GM23248 (cell line): ENCODE results near the gene G2E3. TPM values are rescaled to one million over a fixed set of nuclear protein-coding genes. Genes with fewer than 3 reads are reported as not detected.
A peak's percentile ranks its signal among the peaks of the same experiment; 100 is the strongest.
"Not testable (repeated sequence)": the region's sequence is repeated elsewhere in the genome, so short reads cannot be mapped to it uniquely, and the experiment has no call there.

Experiments used
- DNase-seq: peaks from one replicate; pipeline ENCODE4 v3.0.0-alpha.2; 2015
- H2AFZ ChIP-seq: fragments of 200-600 bp; sonication (generic); 2 replicates; pipeline ENCODE4 v1.6.1; 2016; ENCODE audit warnings: antibody characterized with exemption
- H3F3A ChIP-seq: fragments of 200-600 bp; sonication (generic); 2 replicates; pipeline ENCODE4 v1.6.1; 2016; ENCODE audit warnings: mild to moderate bottlenecking, antibody characterized with exemption, mixed run types; ENCODE audit not compliant: insufficient read depth
- H3K27ac ChIP-seq: fragments of 200-600 bp; sonication (generic); 2 replicates; pipeline ENCODE4 v1.5.1; 2016; ENCODE audit warnings: mild to moderate bottlenecking
- H3K27me3 ChIP-seq: fragments of 200-600 bp; sonication (generic); replicated peaks from 2 replicates; pipeline ENCODE4 v1.6.1; 2016; ENCODE audit warnings: mild to moderate bottlenecking; ENCODE audit not compliant: insufficient read depth
- H3K36me3 ChIP-seq: fragments of 200-600 bp; sonication (generic); 2 replicates; pipeline ENCODE4 v1.6.1; 2016; ENCODE audit warnings: low read depth, mild to moderate bottlenecking
- H3K4me1 ChIP-seq: fragments of 200-600 bp; sonication (generic); 2 replicates; pipeline ENCODE4 v1.6.1; 2016; ENCODE audit warnings: mild to moderate bottlenecking; ENCODE audit not compliant: insufficient read depth
- H3K4me2 ChIP-seq: fragments of 200-600 bp; sonication (generic); one replicate; pipeline ENCODE4 v1.6.1; 2016; ENCODE audit warnings: mild to moderate bottlenecking; ENCODE audit not compliant: unreplicated experiment
- H3K4me3 ChIP-seq: fragments of 200-600 bp; sonication (generic); 2 replicates; pipeline ENCODE4 v1.5.1; 2016; ENCODE audit warnings: mild to moderate bottlenecking
- H3K79me2 ChIP-seq: fragments of 200-600 bp; sonication (generic); 2 replicates; pipeline ENCODE4 v1.6.1; 2016; ENCODE audit warnings: mild to moderate bottlenecking; ENCODE audit not compliant: insufficient read depth
- H3K9ac ChIP-seq: fragments of 200-600 bp; sonication (generic); 2 replicates; pipeline ENCODE4 v1.6.1; 2016; ENCODE audit warnings: mild to moderate bottlenecking
- H3K9me2 ChIP-seq: fragments of 200-600 bp; sonication (generic); 2 replicates; pipeline ENCODE4 v1.6.1; 2016; ENCODE audit warnings: mixed run types, mild to moderate bottlenecking, moderate library complexity; ENCODE audit not compliant: insufficient read depth
- H3K9me3 ChIP-seq: fragments of 200-600 bp; sonication (generic); one replicate; pipeline ENCODE4 v1.6.1; 2017; ENCODE audit warnings: low read depth
- H4K20me1 ChIP-seq: fragments of 200-600 bp; sonication (generic); 2 replicates; pipeline ENCODE4 v1.6.0; 2016; ENCODE audit not compliant: insufficient read depth
- EZH2 ChIP-seq: fragments of 200-600 bp; sonication (generic); IDR thresholded peaks from 2 replicates; pipeline ENCODE4 v1.6.1; 2018; ENCODE audit warnings: antibody characterized with exemption, mild to moderate bottlenecking; ENCODE audit not compliant: insufficient read depth, poor library complexity, severe bottlenecking
- EZH2phosphoT487 ChIP-seq: fragments of 200-600 bp; sonication (generic); IDR thresholded peaks from 2 replicates; pipeline ENCODE4 v1.6.1; 2018; ENCODE audit warnings: antibody characterized with exemption, moderate library complexity, mild to moderate bottlenecking, low read depth; ENCODE audit not compliant: insufficient read depth
- WGBS, 2 experiments: methylation state at CpG; one replicate each; pipeline ENCODE4 v1.1.6; 2015 to 2017; ENCODE audit warnings: low lambda C conversion rate in 2 of 2, low coverage in 1 of 2; ENCODE audit errors: missing lambda C conversion rate in 2 of 2; 5-methylcytosine and 5-hydroxymethylcytosine counted together
- in situ Hi-C: fragments of 300-500 bp; cut with MboI; formaldehyde crosslinking; loops from 2 replicates; pipeline ENCODE4 v1.15.0; 2020
- polyA plus RNA-seq: library from polyadenylated mRNA; unstranded; fragments of >200 nt; fragmentation: Nextera tagmentation; extraction: Ambion mirVana; gene quantifications from 2 replicates; pipeline ENCODE4 v1.2.1, GENCODE V29; 2016
- total RNA-seq: library from RNA; depleted of rRNA; stranded (reverse); fragments of >200 nt; shearing (Covaris generic); gene quantifications from 2 replicates; pipeline ENCODE4 v1.2.3, GENCODE V29; 2014

The G2E3 gene
- total and polyA plus RNA-seq, 2 experiments from 2014 or later = 11.2 to 26.5 TPM

DNA sequence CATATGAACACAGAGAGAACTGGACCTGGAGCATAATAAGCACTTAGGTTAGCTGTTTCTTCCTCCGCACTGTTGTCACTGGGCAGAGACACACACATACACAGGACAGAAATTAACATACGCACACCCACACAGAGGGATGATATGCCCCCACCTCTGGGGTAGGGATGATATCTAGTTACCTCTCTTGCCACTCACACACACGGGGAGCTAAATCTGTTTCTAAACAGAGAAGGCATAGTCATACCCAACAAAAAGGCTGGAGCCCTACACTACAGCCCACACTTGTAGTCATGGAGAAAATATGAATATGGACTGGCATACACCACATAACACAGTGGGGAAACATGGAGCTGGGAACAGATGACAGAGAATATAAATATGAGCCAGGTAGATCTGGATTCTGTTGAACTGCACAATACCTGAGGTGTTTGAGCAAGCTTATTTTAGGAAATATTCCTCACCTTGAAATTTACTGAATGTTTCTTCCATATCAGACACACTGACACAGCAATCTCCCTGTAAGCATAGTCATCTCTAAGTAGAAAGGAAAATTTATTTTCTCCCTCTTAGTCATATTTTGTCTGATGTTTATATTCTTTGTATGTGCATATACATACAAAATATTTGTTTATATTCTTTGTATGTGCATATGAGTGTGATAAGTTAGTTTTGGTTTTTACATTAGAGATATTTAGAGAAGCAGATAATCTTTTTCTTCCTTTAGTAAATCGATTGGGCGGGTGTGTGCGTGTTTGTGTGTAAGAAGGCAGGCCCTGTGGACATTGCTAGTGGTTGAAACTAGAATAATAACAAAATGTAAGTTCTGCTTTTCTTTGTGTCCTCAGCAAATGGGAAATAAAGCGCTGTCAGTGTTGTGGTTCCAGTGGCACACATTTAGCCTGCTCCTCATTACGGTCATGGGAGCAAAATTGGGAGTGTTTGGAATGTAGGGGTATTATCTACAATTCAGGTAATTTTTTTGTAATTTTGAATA is 42.3 kb downstream of the G2E3 start:
- Histone ChIP-seq H3K4me2 (no peak overlapping the region), H3K9ac (no peak overlapping the region), H4K20me1 (no peaks in the 10 kb centered on the region), H3F3A (peaks cover 3% of the 10 kb centered on the region; the same call in 1 of the 2 replicates), H3K79me2 (peaks cover 30% of the 10 kb centered on the region), H3K4me1 (no peaks in the 10 kb centered on the region), H3K4me3 (no peak overlapping the region), H3K9me2 (no peaks in the 10 kb centered on the region), H3K36me3 (peaks cover 60% of the 10 kb centered on the region), H3K27ac (no peak overlapping the region), H3K27me3 (no peaks in the 10 kb centered on the region), H2AFZ (no peak overlapping the region), H3K9me3 (no peaks in the 10 kb centered on the region)
- DNase-seq = no peak
- in situ Hi-C loops = no loop called here
- no peak for TF ChIP-seq EZH2phosphoT487
- no peak for TF ChIP-seq EZH2
- 97% methylated on average over 8 of the region's 8 CpGs for WGBS, 2 experiments

DNA sequence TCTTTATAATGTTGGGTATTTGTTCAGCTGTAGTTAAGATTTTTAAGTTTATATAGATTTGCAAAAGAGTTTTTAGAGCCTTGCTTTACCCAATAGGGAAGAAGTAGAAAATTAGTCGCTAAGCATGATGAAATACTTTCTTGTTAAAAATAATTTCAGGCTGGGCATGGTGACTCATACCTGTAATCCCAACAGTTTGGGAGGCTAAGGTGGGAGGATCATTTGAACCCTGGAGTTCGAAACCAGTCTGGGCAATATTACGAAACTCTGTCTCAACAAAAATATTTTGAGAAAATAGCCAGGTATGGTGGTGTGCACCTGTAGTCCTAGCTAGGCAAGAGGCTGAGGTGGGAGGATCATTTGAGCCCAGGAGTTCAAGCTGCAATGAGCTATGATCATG is 44.4 kb downstream of the G2E3 start:
- Histone ChIP-seq H3K9ac (no peak overlapping the region), H3K4me2 (no peak overlapping the region), H3F3A (peaks cover 18% of the 10 kb centered on the region; the same call in 1 of the 2 replicates), H3K27me3 (no peaks in the 10 kb centered on the region), H3K4me3 (no peak overlapping the region), H2AFZ (no peak overlapping the region), H3K9me2 (no peaks in the 10 kb centered on the region), H4K20me1 (no peaks in the 10 kb centered on the region), H3K79me2 (peaks cover 16% of the 10 kb centered on the region), H3K9me3 (no peaks in the 10 kb centered on the region), H3K27ac (no peak overlapping the region), H3K4me1 (0 out of 2 replicates have a peak, but pooled peaks cover 7% of the 10 kb centered on the region), H3K36me3 (peaks cover 67% of the 10 kb centered on the region)
- TF ChIP-seq EZH2 = no peak
- no peak for TF ChIP-seq EZH2phosphoT487
- WGBS, 2 experiments = 95 to 98% methylated on average over 3 of the region's 3 CpGs
- in situ Hi-C loops = no loop called here
- no peak for DNase-seq

DNA sequence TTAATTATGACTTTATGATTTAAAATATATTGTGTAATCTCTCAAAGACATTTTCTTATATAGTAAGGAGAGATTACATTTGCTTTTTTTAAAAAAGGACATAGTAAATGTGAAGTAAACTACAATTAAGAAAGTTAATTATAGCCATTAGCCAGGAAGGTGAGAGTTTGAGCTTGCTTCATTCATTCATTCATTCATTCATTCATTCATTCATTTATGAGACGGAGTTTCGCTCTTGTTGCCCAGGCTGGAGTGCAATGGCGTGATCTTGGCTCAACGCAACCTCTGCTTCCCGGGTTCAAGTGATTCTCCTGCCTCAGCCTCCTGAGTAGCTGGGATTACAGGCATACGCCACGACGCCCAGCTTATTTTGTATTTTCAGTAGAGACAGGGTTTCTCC is 45.7 kb downstream of the G2E3 start:
- H3K4me2 ChIP-seq, H3K4me3 ChIP-seq, H3K9ac ChIP-seq, H3K27ac ChIP-seq, DNase-seq, H3K27me3 ChIP-seq, H3K9me2 ChIP-seq, H4K20me1 ChIP-seq, in situ Hi-C loops, H3K9me3 ChIP-seq, H2AFZ ChIP-seq, H3K79me2 ChIP-seq: not testable (repeated sequence)
- WGBS, 2 experiments = 93 to 99% methylated on average over 8 of the region's 8 CpGs
- Histone ChIP-seq H3F3A (peaks cover 26% of the 10 kb centered on the region; the same call in 1 of the 2 replicates), H3K4me1 (peaks cover 14% of the 10 kb centered on the region; the same call in 1 of the 2 replicates), H3K36me3 (peaks cover 67% of the 10 kb centered on the region)

DNA sequence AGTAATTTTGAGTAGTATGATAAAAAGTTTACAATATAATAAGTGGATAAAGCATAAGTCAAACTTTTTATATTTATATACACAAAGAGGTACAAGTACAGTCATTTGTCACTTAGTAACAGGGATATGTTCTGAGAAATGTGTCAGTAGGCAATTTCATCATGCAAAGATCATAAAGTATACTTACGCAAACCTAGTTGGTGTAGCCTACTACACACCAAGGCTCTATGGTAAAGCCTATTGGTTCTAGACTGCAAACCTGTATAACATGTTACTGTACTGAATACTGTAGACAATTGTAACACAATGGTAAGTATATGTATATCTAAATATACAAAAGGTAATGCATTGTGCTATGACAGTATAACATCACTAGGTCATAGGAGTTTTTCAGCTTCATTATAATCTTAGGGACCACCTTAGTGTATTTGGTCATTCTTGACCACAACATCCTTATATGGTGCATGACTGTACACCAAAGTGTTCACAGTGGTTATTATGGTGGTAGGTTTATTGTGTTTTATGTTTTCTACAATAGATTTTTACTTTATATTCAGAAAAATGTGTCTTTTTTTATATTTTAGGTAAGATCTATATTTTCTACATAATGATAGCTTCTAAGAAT is 48.3 kb downstream of the G2E3 start:
- in situ Hi-C loops = no loop called here
- DNase-seq = peak; percentile 30

More for the DNA sequence above, 48.3 kb downstream of the G2E3 start:
- Histone ChIP-seq H3K79me2 (no peaks in the 10 kb centered on the region), H3K4me1 (peaks cover 14% of the 10 kb centered on the region; the same call in 1 of the 2 replicates), H3K27ac (no peak overlapping the region), H3K9me2 (no peaks in the 10 kb centered on the region), H3K4me3 (no peak overlapping the region), H3F3A (peaks cover 26% of the 10 kb centered on the region; the same call in 1 of the 2 replicates), H3K9me3 (no peaks in the 10 kb centered on the region), H2AFZ (no peak overlapping the region), H3K36me3 (peaks cover 53% of the 10 kb centered on the region), H3K27me3 (no peaks in the 10 kb centered on the region), H3K9ac (no peak overlapping the region), H4K20me1 (no peaks in the 10 kb centered on the region), H3K4me2 (no peak overlapping the region)
- 97 to 100% methylated on average over 1 of the region's 1 CpG for WGBS, 2 experiments
- TF ChIP-seq EZH2phosphoT487 = no peak
- TF ChIP-seq EZH2 = no peak
